ENCODE measurements around the gene LRRC8E. TPM values are rescaled to one million over a fixed set of nuclear protein-coding genes. Genes with fewer than 3 reads are reported as not detected.
A peak's percentile ranks its signal among the peaks of the same experiment; 100 is the strongest.
"Not testable (repeated sequence)": the region's sequence is repeated elsewhere in the genome, so short reads cannot be mapped to it uniquely, and the experiment has no call there.

LRRC8E gene
- total RNA-seq, 1 experiment from 2014 or later, result 18.1 TPM

GRCh38 chr19:7917267-7918061 is 29.2 kb downstream of the LRRC8E start (continued):
- TF ChIP-seq, protein P1, sequence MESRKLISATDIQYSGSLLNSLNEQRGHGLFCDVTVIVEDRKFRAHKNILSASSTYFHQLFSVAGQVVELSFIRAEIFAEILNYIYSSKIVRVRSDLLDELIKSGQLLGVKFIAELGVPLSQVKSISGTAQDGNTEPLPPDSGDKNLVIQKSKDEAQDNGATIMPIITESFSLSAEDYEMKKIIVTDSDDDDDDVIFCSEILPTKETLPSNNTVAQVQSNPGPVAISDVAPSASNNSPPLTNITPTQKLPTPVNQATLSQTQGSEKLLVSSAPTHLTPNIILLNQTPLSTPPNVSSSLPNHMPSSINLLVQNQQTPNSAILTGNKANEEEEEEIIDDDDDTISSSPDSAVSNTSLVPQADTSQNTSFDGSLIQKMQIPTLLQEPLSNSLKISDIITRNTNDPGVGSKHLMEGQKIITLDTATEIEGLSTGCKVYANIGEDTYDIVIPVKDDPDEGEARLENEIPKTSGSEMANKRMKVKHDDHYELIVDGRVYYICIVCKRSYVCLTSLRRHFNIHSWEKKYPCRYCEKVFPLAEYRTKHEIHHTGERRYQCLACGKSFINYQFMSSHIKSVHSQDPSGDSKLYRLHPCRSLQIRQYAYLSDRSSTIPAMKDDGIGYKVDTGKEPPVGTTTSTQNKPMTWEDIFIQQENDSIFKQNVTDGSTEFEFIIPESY (IDR thresholded peaks at IDR 0.05; ENCODE audit: extremely low read depth, insufficient replicate concordance, low read length), result no peak
- TF ChIP-seq, protein P2, sequence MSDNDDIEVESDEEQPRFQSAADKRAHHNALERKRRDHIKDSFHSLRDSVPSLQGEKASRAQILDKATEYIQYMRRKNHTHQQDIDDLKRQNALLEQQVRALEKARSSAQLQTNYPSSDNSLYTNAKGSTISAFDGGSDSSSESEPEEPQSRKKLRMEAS (IDR thresholded peaks at IDR 0.05), result peak; percentile 86
- no peak for TF ChIP-seq TCF7L2 (IDR thresholded peaks at IDR 0.05; ENCODE audit: borderline replicate concordance, extremely low read depth, insufficient read depth, insufficient read length)

- CTCF ChIA-PET, result interaction anchor here (0.8 to 5.2 kb wide), 5 partner anchors 11 to 49 kb away, joined by 3 to 30 read pairs (median 4); partner anchors contain the start of genes MAP2K7 and TIMM44
- H3K9me2 ChIP-seq (ENCODE audit: insufficient read depth); H3K79me2 ChIP-seq (ENCODE audit: insufficient read depth, low read length); H3K9me3 ChIP-seq (ENCODE audit: control insufficient read depth in 1 of 2, insufficient read depth in 1 of 2, low read depth in 1 of 2, low read length in 2 of 2); H4K20me1 ChIP-seq (ENCODE audit: insufficient read depth); H2AFZ ChIP-seq (ENCODE audit: low read depth, low read length, poor library complexity, severe bottlenecking); RAD21 ChIA-PET (ENCODE audit: low non-redundant PET in 1 of 2, low total read pairs in 2 of 2, uncharacterized antibody in 2 of 2, unreplicated experiment in 2 of 2); ATAC-seq; intact Hi-C loops (cut with micrococcal nuclease); DNase-seq (ENCODE audit: low read depth, low spot score); H3K27me3 ChIP-seq (ENCODE audit: insufficient read depth, low read length): not testable (repeated sequence)
- Histone ChIP-seq H3K27ac (ENCODE audit: low read depth, low read length) (peak overlapping the region; percentile 89), H3K4me1 (ENCODE audit: control insufficient read depth in 1 of 2, insufficient read depth in 2 of 2, low read length in 2 of 2) (peaks cover 21 to 57% of the 10 kb centered on the region in 2 experiments; a peak in 3 of 4 replicates), H3K36me3 (ENCODE audit: control insufficient read depth in 1 of 2, insufficient read depth in 2 of 2, low read length in 2 of 2) (peaks cover 0 to 11% of the 10 kb centered on the region in 2 experiments; a peak in 3 of 4 replicates), H3K9ac (ENCODE audit: low read length) (peak overlapping the region; percentile 89), H3K4me2 (ENCODE audit: low read length) (peak overlapping the region; percentile 91), H3K4me3 (replicated peaks in 1 of 2; ENCODE audit: low read depth in 1 of 2, low read length in 2 of 2) (peak overlapping the region; percentile 66 to 74)
- TSS peak; percentile 34 for BruUV-seq (replicated peaks)
- POLR2A ChIA-PET, result interaction anchor here (1.3 to 1.7 kb wide), 2 partner anchors 15 to 26 kb away, joined by 5 to 6 read pairs; partner anchors contain the start of genes MAP2K7 and TIMM44
Observed at GRCh38 chr19:7918062-7918614, 29.8 kb downstream of the LRRC8E start.

All from HCT116 (cell line).